Mesenchymal stem cell (in vitro differentiated cells and primary cell): ENCODE measurements around the gene CLK1. TPM values are rescaled to one million over a fixed set of nuclear protein-coding genes. Genes with fewer than 3 reads are reported as not detected.

Experiments used
- DNase-seq: peaks from one replicate; pipeline ENCODE4 v3.0.0-alpha.2; 2013
- H2AFZ ChIP-seq: one replicate; pipeline ENCODE4 v1.6.1; 2013; ENCODE audit warnings: low read depth, mild to moderate bottlenecking, control low read depth, inconsistent platforms, low read length, moderate library complexity
- H2AK5ac ChIP-seq: 2 replicates; pipeline ENCODE4 v1.6.1; 2013; ENCODE audit warnings: low read length, moderate library complexity, mild to moderate bottlenecking, inconsistent platforms; ENCODE audit not compliant: severe bottlenecking
- H2BK120ac ChIP-seq: one replicate; pipeline ENCODE4 v1.6.1; 2013; ENCODE audit warnings: low read depth, mild to moderate bottlenecking, inconsistent platforms, low read length, moderate library complexity
- H2BK12ac ChIP-seq, 2 experiments: one replicate each; pipeline ENCODE4 v1.6.1; 2013; ENCODE audit warnings: inconsistent platforms in 2 of 2, low read length in 2 of 2, mild to moderate bottlenecking in 2 of 2, moderate library complexity in 2 of 2, control low read depth in 1 of 2
- H2BK15ac ChIP-seq: one replicate; pipeline ENCODE4 v1.6.1; 2013; ENCODE audit warnings: mild to moderate bottlenecking, low read depth, inconsistent platforms; ENCODE audit not compliant: poor library complexity, severe bottlenecking
- H2BK5ac ChIP-seq: 2 replicates; pipeline ENCODE4 v1.6.1; 2013; ENCODE audit warnings: low read depth, mild to moderate bottlenecking, low read length, control low read depth, inconsistent platforms; ENCODE audit not compliant: poor library complexity, severe bottlenecking
- H3K14ac ChIP-seq, 2 experiments: one replicate each; pipeline ENCODE4 v1.6.1; 2013; ENCODE audit warnings: inconsistent platforms in 2 of 2, low read length in 2 of 2, control low read depth in 1 of 2, mild to moderate bottlenecking in 1 of 2, moderate library complexity in 1 of 2
- H3K18ac ChIP-seq, 2 experiments: one replicate each; pipeline ENCODE4 v1.6.1; 2013; ENCODE audit warnings: inconsistent platforms in 2 of 2, low read length in 2 of 2, control low read depth in 1 of 2, low read depth in 1 of 2, mild to moderate bottlenecking in 1 of 2
- H3K23ac ChIP-seq, 2 experiments: one replicate each; pipeline ENCODE4 v1.6.1; 2013; ENCODE audit warnings: inconsistent platforms in 2 of 2, low read length in 2 of 2, mild to moderate bottlenecking in 2 of 2, moderate library complexity in 2 of 2, control low read depth in 1 of 2
- H3K27ac ChIP-seq: 2 replicates; pipeline ENCODE4 v1.5.1; 2013; ENCODE audit warnings: mild to moderate bottlenecking, moderate library complexity, low read length, control low read depth, inconsistent platforms; ENCODE audit not compliant: poor library complexity, severe bottlenecking
- H3K27me3 ChIP-seq, 2 experiments: 2 replicates each; pipeline versions ENCODE4 v1.6.1 to v1.7.0; 2013; ENCODE audit warnings: low read length in 2 of 2, mild to moderate bottlenecking in 2 of 2, moderate library complexity in 2 of 2, control low read depth in 1 of 2, inconsistent platforms in 1 of 2; ENCODE audit not compliant: control insufficient read depth in 1 of 2, insufficient read depth in 1 of 2
- H3K36me3 ChIP-seq, 2 experiments: 2 replicates each; pipeline versions ENCODE4 v1.6.1 to v1.7.0; 2013; ENCODE audit warnings: low read length in 2 of 2, control low read depth in 1 of 2, inconsistent platforms in 1 of 2, low read depth in 1 of 2, mild to moderate bottlenecking in 1 of 2; ENCODE audit not compliant: insufficient read depth in 2 of 2, control insufficient read depth in 1 of 2
- H3K4ac ChIP-seq, 2 experiments: one replicate each; pipeline ENCODE4 v1.6.1; 2013; ENCODE audit warnings: inconsistent platforms in 2 of 2, low read length in 2 of 2, mild to moderate bottlenecking in 2 of 2, moderate library complexity in 2 of 2, control low read depth in 1 of 2, low read depth in 1 of 2
- H3K4me1 ChIP-seq: 2 replicates; pipeline ENCODE4 v1.6.1; 2013; ENCODE audit warnings: low read depth, low read length, control low read depth; ENCODE audit not compliant: control insufficient read depth, insufficient read depth
- H3K4me2 ChIP-seq: 2 replicates; pipeline ENCODE4 v1.6.1; 2013; ENCODE audit warnings: low read length, mild to moderate bottlenecking, inconsistent platforms; ENCODE audit not compliant: poor library complexity, severe bottlenecking
- H3K4me3 ChIP-seq, 2 experiments: 2 replicates each; pipeline versions ENCODE4 v1.5.1 to v1.7.0; 2013; ENCODE audit warnings: low read length in 2 of 2, mild to moderate bottlenecking in 2 of 2, control low read depth in 1 of 2, low read depth in 1 of 2; ENCODE audit not compliant: insufficient read depth in 1 of 2
- H3K79me1 ChIP-seq: replicated peaks from 2 replicates; pipeline ENCODE4 v1.6.1; 2013; ENCODE audit warnings: mild to moderate bottlenecking, control low read depth, low read length, inconsistent platforms; ENCODE audit not compliant: poor library complexity, severe bottlenecking
- H3K9ac ChIP-seq: 2 replicates; pipeline ENCODE4 v1.7.0; 2013; ENCODE audit warnings: mild to moderate bottlenecking, low read length, moderate library complexity
- H3K9me3 ChIP-seq: 2 replicates; pipeline ENCODE4 v1.7.0; 2013; ENCODE audit warnings: mild to moderate bottlenecking, low read length; ENCODE audit not compliant: control insufficient read depth
- H4K8ac ChIP-seq: one replicate; pipeline ENCODE4 v1.6.1; 2013; ENCODE audit warnings: inconsistent platforms, mild to moderate bottlenecking, low read length, moderate library complexity
- H4K91ac ChIP-seq: one replicate; pipeline ENCODE4 v1.6.1; 2013; ENCODE audit warnings: mild to moderate bottlenecking, low read length, inconsistent platforms
- WGBS: methylation state at CpG from one replicate; pipeline ENCODE4 v1.1.7; 2013; ENCODE audit warnings: mixed read lengths; 5-methylcytosine and 5-hydroxymethylcytosine counted together
- polyA plus RNA-seq, 2 experiments: library from polyadenylated mRNA; stranded (reverse); fragments of 200-250 nt; gene quantifications; one replicate each; pipeline ENCODE4 v1.2.3, GENCODE V29; 2013

Gene CLK1
- polyA plus RNA-seq (2013, experiment 1 of 2) = 40.9 TPM
- 47.3 TPM for polyA plus RNA-seq (2013, experiment 2 of 2)

- Histone ChIP-seq H2BK5ac (peak within 1 kb of the TSS; percentile 91), H3K4me1 (peaks cover 3% of the 10 kb centered on the region), H3K4me3 (peak within 1 kb of the TSS; percentile 99 to 100), H3K27me3 (no peaks in the 10 kb centered on the region), H3K23ac (peak within 1 kb of the TSS in 1 of 2 experiments; percentile 100), H2BK120ac (peak within 1 kb of the TSS; percentile 82), H2AK5ac (peak within 1 kb of the TSS; percentile 66), H3K18ac (peak within 1 kb of the TSS; percentile 99 to 100), H3K4ac (peak within 1 kb of the TSS; percentile 99 to 100), H2BK15ac (peak within 1 kb of the TSS; percentile 1), H3K9ac (peak within 1 kb of the TSS; percentile 100), H2AFZ (peak within 1 kb of the TSS; percentile 91), H4K91ac (peak within 1 kb of the TSS; percentile 98), H3K27ac (peak within 1 kb of the TSS; percentile 92), H3K4me2 (peak within 1 kb of the TSS; percentile 73), H3K9me3 (no peaks in the 10 kb centered on the region), H3K36me3 (peaks cover 3 to 27% of the 10 kb centered on the region in 2 experiments), H2BK12ac (peak within 1 kb of the TSS in 1 of 2 experiments; percentile 63), H3K14ac (peak within 1 kb of the TSS; percentile 83 to 100), H3K79me1 (no peaks in the 10 kb centered on the region), H4K8ac (peak within 1 kb of the TSS; percentile 95)
- WGBS = 4% methylated on average over 84 of the region's 89 CpGs
- DNase-seq = peak; percentile 95
Observed at GRCh38 chr2:200864176-200865034, at the start of gene CLK1. TSS of gene CLK1 (minus strand) at chr2:200864658. CDS start at chr2:200861862, 2,796 bp downstream.

- H3K79me1 ChIP-seq = peaks cover 5% of the 10 kb centered on the region
- no peak overlapping the region for H4K8ac ChIP-seq
- H2BK5ac ChIP-seq = no peak overlapping the region
- no peak overlapping the region for H2BK15ac ChIP-seq
- no peaks in the 10 kb centered on the region for H3K9me3 ChIP-seq
- no peak overlapping the region for H3K4ac ChIP-seq
- H3K36me3 ChIP-seq = peaks cover 26 to 76% of the 10 kb centered on the region in 2 experiments
- H2AFZ ChIP-seq = no peak overlapping the region
- no peaks in the 10 kb centered on the region for H3K4me1 ChIP-seq
- H3K23ac ChIP-seq = no peak overlapping the region
- H3K4me3 ChIP-seq = no peak overlapping the region
- H3K18ac ChIP-seq = no peak overlapping the region
- H2AK5ac ChIP-seq = no peak overlapping the region
- peak; percentile 22 for DNase-seq
- H3K27me3 ChIP-seq = no peaks in the 10 kb centered on the region
- H3K4me2 ChIP-seq = no peak overlapping the region
- H3K27ac ChIP-seq = no peak overlapping the region
- H2BK120ac ChIP-seq = no peak overlapping the region
- H2BK12ac ChIP-seq = no peak overlapping the region
- H4K91ac ChIP-seq = no peak overlapping the region
- no peak overlapping the region for H3K14ac ChIP-seq
- peak overlapping the region; percentile 35 for H3K9ac ChIP-seq
Observed at GRCh38 chr2:200913654-200914053, 49.2 kb upstream of the CLK1 start.

GRCh38 chr2:200909958-200910357 lies 45.5 kb upstream of the CLK1 start:
- no peak overlapping the region for H2BK120ac ChIP-seq

GRCh38 chr2:200905618-200906296 lies 41.3 kb upstream of the CLK1 start:
- Histone ChIP-seq H4K8ac (no peak overlapping the region), H2BK15ac (no peak overlapping the region), H3K18ac (no peak overlapping the region), H3K14ac (no peak overlapping the region), H3K79me1 (peaks cover 10% of the 10 kb centered on the region), H2AFZ (no peak overlapping the region), H3K27me3 (no peaks in the 10 kb centered on the region), H3K4ac (no peak overlapping the region), H3K9ac (no peak overlapping the region), H2BK120ac (no peak overlapping the region), H3K9me3 (no peaks in the 10 kb centered on the region), H3K36me3 (peaks cover 21 to 64% of the 10 kb centered on the region in 2 experiments), H4K91ac (no peak overlapping the region), H3K23ac (no peak overlapping the region), H3K4me3 (no peak overlapping the region), H3K4me1 (no peaks in the 10 kb centered on the region), H3K27ac (no peak overlapping the region), H3K4me2 (no peak overlapping the region), H2BK12ac (no peak overlapping the region), H2BK5ac (no peak overlapping the region), H2AK5ac (no peak overlapping the region)
- DNase-seq = peak; percentile 75
- WGBS = no CpG with 5 or more reads among the region's 2 CpGs

More at GRCh38 chr2:200909958-200910357, 45.5 kb upstream of the CLK1 start:
- Histone ChIP-seq H3K79me1 (peaks cover 8% of the 10 kb centered on the region), H2BK15ac (no peak overlapping the region), H3K27ac (no peak overlapping the region), H3K27me3 (no peaks in the 10 kb centered on the region), H3K4me3 (no peak overlapping the region), H4K91ac (no peak overlapping the region), H4K8ac (no peak overlapping the region), H2AK5ac (no peak overlapping the region), H2AFZ (no peak overlapping the region), H3K4ac (no peak overlapping the region), H3K4me1 (no peaks in the 10 kb centered on the region), H3K9ac (no peak overlapping the region), H3K4me2 (no peak overlapping the region), H3K23ac (no peak overlapping the region), H3K36me3 (peaks cover 21 to 67% of the 10 kb centered on the region in 2 experiments), H2BK5ac (no peak overlapping the region), H3K9me3 (no peaks in the 10 kb centered on the region), H2BK12ac (no peak overlapping the region), H3K18ac (no peak overlapping the region), H3K14ac (no peak overlapping the region)
- 100% methylated on average over 2 of the region's 4 CpGs for WGBS
- DNase-seq = no peak
